Measurements from ENCODE around the gene TNFAIP3.

The TNFAIP3 gene

DNA sequence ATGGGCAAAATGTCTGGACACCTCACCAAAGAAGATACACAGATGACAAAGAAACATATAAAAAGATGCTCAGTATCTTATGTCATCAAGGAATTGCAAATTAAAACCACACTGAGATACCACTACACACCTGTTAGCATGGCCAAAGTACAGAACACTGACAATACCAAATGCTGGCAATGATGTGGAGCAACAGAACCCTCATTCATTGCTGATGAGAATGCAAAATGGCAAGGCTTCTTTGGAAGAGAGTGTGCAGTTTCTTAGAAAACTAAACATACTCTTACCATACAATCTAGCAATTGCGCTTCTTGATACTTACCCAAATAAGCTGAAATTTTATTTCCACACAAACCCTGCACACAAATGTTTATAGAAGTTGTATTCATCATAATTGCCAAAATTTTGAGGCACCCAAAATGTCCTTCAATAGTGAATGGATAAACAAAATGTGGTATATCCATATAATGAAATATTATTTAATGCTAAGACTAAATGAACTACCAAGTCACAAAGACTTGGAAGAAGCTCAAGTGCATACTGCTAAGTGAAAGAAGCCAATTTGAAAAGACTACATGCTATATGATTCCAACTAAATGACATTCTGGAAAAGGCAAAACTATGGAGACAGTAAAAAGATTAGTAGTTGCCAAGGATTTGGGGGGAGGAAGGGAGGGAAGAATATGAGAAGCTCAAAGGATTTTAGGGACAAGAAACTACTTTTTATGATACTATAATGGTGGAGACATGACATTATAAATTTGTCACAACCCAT lies 50.7 kb downstream of the TNFAIP3 start:
- no peak overlapping the region for H3K27ac ChIP-seq

DNA sequence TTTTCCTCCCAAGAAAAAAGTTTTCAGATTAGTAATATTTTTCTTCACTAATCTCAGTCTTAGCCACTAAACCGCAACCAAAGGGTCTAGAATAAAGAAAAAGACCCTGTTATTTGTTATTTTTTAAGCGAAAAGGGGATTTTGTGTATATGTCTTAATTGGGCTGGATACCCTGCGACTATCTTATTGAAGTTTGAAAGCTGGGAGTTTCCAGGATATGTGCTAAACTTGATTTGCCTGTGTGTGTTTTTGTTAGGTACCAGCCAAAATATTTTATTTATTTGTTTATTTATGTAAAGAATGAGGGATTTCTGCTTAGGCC lies 52.4 kb downstream of the TNFAIP3 start:
- TF ChIP-seq ZFX (IDR thresholded peaks at IDR 0.05) = no peak
- TF ChIP-seq, protein P1, sequence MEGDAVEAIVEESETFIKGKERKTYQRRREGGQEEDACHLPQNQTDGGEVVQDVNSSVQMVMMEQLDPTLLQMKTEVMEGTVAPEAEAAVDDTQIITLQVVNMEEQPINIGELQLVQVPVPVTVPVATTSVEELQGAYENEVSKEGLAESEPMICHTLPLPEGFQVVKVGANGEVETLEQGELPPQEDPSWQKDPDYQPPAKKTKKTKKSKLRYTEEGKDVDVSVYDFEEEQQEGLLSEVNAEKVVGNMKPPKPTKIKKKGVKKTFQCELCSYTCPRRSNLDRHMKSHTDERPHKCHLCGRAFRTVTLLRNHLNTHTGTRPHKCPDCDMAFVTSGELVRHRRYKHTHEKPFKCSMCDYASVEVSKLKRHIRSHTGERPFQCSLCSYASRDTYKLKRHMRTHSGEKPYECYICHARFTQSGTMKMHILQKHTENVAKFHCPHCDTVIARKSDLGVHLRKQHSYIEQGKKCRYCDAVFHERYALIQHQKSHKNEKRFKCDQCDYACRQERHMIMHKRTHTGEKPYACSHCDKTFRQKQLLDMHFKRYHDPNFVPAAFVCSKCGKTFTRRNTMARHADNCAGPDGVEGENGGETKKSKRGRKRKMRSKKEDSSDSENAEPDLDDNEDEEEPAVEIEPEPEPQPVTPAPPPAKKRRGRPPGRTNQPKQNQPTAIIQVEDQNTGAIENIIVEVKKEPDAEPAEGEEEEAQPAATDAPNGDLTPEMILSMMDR (conservative IDR thresholded peaks at IDR 0.05) = no peak
- H3K27ac ChIP-seq = no peak overlapping the region

More for the DNA sequence above, 50.7 kb downstream of the TNFAIP3 start:
- TF ChIP-seq, protein P1 (conservative IDR thresholded peaks at IDR 0.05) = no peak
- no peak for TF ChIP-seq ZFX (IDR thresholded peaks at IDR 0.05)

DNA sequence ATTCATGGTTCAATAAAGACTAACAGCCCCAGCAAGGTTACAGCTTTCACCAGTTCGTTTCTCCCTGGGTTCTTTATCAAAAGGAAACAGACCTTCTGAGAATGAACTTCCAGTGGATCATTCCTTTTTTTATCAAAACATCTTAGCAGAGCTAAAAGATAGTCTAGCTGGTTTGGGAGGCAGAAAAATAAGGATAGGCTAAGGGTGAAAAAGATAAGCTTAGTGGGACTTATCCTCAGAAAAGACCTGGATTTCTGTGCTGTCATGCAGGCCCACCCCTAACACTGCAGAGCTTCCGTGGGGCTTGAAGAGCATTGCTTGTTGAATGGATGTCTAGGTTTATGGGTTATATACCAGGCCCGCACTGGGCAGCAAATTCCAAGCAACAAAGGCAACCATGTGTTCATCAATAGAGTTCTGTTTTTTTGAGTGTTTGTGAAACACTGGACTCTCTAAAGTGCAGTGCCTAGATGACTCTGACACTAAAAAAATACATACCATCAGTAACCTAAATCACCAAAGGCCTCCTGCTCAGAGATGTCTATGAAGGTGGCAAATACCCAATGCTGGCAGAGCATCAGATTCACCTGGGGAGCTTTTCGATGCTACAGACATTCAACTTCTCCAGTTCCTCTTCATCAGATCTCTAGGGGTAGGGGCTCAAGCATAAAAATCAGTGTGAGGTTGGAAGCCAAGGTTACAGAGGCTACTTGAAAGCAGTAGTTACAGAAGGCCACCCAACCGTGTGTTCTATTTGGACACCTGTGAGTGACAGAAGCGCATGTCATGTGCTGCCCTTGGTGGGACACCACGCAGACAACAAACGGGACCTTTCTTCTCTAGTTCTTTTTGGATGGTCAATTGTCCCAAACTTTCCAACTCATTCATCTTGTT lies 53.0 kb downstream of the TNFAIP3 start:
- no peak overlapping the region for H3K27ac ChIP-seq

DNA sequence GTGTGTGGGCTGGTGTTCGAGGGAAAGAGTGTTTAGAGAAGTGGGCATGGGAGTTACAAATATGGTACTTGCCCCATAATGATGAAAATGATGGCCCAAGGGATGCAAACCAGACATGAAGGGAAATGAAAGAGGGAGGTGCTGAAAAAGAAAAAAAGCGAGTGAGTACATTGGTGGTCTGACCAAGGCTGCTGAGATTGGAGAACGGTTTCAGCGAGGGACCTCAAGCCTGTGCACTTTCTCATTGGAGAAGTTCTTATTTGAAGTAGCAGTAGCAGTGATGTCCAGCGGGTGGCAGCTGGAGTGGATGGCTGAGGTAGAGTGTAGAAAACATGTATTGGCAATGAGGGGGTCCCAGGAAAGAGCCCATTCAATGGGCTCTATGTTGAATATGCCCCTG lies 54.8 kb downstream of the TNFAIP3 start:
- TF ChIP-seq, protein P1 (conservative IDR thresholded peaks at IDR 0.05) = peak; percentile 5; the same call in 1 of the 2 replicates
- no peak for TF ChIP-seq ZFX (IDR thresholded peaks at IDR 0.05)
- no peak overlapping the region for H3K27ac ChIP-seq

More for the DNA sequence above, 53.0 kb downstream of the TNFAIP3 start:
- TF ChIP-seq, protein P1 (conservative IDR thresholded peaks at IDR 0.05) = no peak
- no peak for TF ChIP-seq ZFX (IDR thresholded peaks at IDR 0.05)

DNA sequence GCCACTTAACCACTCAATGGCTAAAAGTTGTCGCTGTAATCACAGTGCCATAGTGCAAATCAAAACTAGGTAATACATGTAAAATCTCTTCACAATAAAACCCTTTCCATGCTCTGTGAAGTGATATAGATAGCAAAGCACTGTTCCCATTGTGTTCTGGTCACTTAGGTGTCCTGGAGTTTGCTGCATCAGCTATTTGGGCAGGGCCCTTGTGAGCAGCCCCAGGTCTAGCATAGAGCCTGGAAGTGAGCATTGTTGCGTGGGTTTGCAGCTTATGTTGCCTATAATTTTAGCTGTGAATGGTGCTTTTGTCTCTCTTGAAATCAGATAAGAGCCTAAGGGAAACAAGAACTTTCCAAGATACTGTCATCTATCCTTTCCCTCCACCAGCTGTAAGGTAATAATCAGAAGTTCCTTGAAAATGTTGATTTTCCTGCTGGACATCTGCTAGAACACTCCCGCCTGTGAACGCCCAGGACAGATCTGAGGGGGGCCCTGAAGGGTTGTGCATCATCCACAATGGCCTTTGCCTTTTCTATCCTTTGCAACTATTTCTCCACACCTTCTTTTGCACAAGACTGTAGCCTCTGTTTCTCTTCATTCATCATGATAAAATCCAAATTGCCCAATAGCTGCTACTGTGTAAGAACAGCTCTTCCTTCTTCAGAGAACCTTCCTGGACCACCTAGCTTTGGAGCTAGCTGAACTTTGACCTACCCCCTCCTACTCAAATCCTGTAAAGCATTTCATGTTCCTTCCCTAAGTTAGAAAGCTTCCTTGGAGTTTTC lies 57.0 kb downstream of the TNFAIP3 start:
- no peak overlapping the region for H3K27ac ChIP-seq
- TF ChIP-seq, protein P1 (conservative IDR thresholded peaks at IDR 0.05) = no peak
- no peak for TF ChIP-seq ZFX (IDR thresholded peaks at IDR 0.05)

DNA sequence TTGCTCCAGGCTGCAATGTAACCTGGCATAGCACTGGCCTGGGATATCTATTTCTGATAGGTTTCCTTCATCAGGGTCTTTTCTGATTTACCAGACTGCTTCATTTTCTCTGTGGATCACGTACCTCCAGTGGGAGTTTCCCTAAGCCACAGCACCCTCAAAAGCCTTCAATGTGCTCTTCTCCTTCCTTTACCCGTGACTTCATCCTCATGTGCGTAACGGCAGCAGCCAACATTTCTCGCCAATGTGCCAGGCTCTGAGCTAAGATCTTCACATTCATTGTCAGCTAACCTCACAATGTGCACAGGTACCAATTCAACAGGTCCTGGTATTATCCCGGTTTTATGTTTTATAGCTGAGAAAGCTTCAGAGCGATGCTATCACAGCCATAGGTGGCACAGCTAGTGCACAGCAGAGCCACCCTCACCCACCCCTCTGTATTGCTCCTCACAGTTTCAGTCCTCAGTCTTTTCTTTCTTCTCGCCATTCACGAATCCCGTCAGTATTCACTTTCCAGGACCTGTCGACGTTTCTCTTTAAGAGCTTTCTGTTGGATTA lies 58.2 kb downstream of the TNFAIP3 start:
- no peak overlapping the region for H3K27ac ChIP-seq

More for the DNA sequence above, 58.2 kb downstream of the TNFAIP3 start:
- no peak for TF ChIP-seq ZFX (IDR thresholded peaks at IDR 0.05)
- TF ChIP-seq, protein P1 (conservative IDR thresholded peaks at IDR 0.05) = no peak
